Calu3 (cell line): ENCODE data around the gene PRKRIP1. TPM values are rescaled to one million over a fixed set of nuclear protein-coding genes. Genes with fewer than 3 reads are reported as not detected.

Source experiments
- BruUV-seq: library from RNA; stranded (reverse); fragments of 400-500 nt; replicated peaks from 2 replicates; lab custom pipeline; 2021; lab: Mats Ljungman, UMichigan
- CTCF ChIA-PET: fragments of 300-600 bp; sonication (Branson Sonifier 250); formaldehyde crosslinking; loops from one replicate; lab custom pipeline; 2022; ENCODE audit warnings: antibody characterized with exemption; lab: Charles Lee
- DNase-seq: peaks from one replicate; pipeline ENCODE4 v3.0.0; 2022
- H3K27ac Mint-ChIP-seq: one replicate; pipeline ENCODE4 v1.8.0; 2022; ENCODE audit warnings: mixed read lengths; ENCODE audit not compliant: unreplicated experiment
- H3K27me3 Mint-ChIP-seq: one replicate; pipeline ENCODE4 v1.8.0; 2022; ENCODE audit warnings: mixed read lengths; ENCODE audit not compliant: unreplicated experiment
- H3K36me3 Mint-ChIP-seq: one replicate; pipeline ENCODE4 v1.8.0; 2022; ENCODE audit warnings: mild to moderate bottlenecking, moderate library complexity, mixed read lengths; ENCODE audit not compliant: insufficient read depth, unreplicated experiment
- H3K4me1 Mint-ChIP-seq: one replicate; pipeline ENCODE4 v1.8.0; 2022; ENCODE audit warnings: mild to moderate bottlenecking, low read depth, mixed read lengths; ENCODE audit not compliant: unreplicated experiment
- H3K4me3 Mint-ChIP-seq: one replicate; pipeline ENCODE4 v1.8.0; 2022; ENCODE audit warnings: mild to moderate bottlenecking, low read depth, moderate library complexity, mixed read lengths; ENCODE audit not compliant: unreplicated experiment
- H3K9me3 Mint-ChIP-seq: one replicate; pipeline ENCODE4 v1.8.0; 2022; ENCODE audit warnings: low read depth, mixed read lengths; ENCODE audit not compliant: unreplicated experiment
- CTCF ChIP-seq: fragments of 200-600 bp; IDR thresholded peaks from one replicate; pipeline ENCODE4 v1.8.0; 2022; ENCODE audit warnings: antibody characterized with exemption; ENCODE audit not compliant: unreplicated experiment
- intact Hi-C: fragments of 100-400 bp; cut with micrococcal nuclease; formaldehyde crosslinking; loops from one replicate; pipeline ENCODE4 v1.10.0; 2022; ENCODE audit not compliant: unreplicated experiment
- total RNA-seq: library from RNA; stranded (reverse); gene quantifications from 2 replicates; pipeline ENCODE4 v1.2.3, GENCODE V29; 2022

Gene PRKRIP1
- total RNA-seq, 1 experiment from 2014 or later, result 20.2 TPM

GRCh38 chr7:102390697-102391484 lies 5.3 kb upstream of the PRKRIP1 start:
- Mint-ChIP-seq H3K27me3 (no peaks in the 10 kb centered on the region), H3K4me3 (no peak overlapping the region), H3K36me3 (peaks cover 19% of the 10 kb centered on the region), H3K9me3 (no peaks in the 10 kb centered on the region), H3K27ac (no peak overlapping the region), H3K4me1 (peaks cover 24% of the 10 kb centered on the region)
- peak; percentile 78 for TF ChIP-seq CTCF
- CTCF ChIA-PET, result no interaction called here
- intact Hi-C loops, result loop anchor here (2.0 kb wide), 1 partner anchor 112 kb away; no protein-coding TSS in a partner anchor
- no TSS peak for BruUV-seq
- peak; percentile 85 for DNase-seq

- H3K27ac Mint-ChIP-seq, result no peak overlapping the region
- peaks cover 33% of the 10 kb centered on the region for H3K36me3 Mint-ChIP-seq
- CTCF ChIA-PET, result no interaction called here
- no peak for DNase-seq
- TF ChIP-seq CTCF, result no peak
- H3K4me3 Mint-ChIP-seq, result no peak overlapping the region
- intact Hi-C loops, result no loop called here
- H3K4me1 Mint-ChIP-seq, result peaks cover 24% of the 10 kb centered on the region
- no peaks in the 10 kb centered on the region for H3K9me3 Mint-ChIP-seq
- no peaks in the 10 kb centered on the region for H3K27me3 Mint-ChIP-seq
- no TSS peak for BruUV-seq
These were observed 3.8 kb upstream of the PRKRIP1 start for GRCh38 chr7:102392330-102392729.

- peaks cover 24% of the 10 kb centered on the region for H3K4me1 Mint-ChIP-seq
- peak overlapping the region; percentile 66 for H3K27ac Mint-ChIP-seq
- H3K36me3 Mint-ChIP-seq, result peaks cover 43% of the 10 kb centered on the region
- no peaks in the 10 kb centered on the region for H3K9me3 Mint-ChIP-seq
- H3K27me3 Mint-ChIP-seq, result no peaks in the 10 kb centered on the region
- TF ChIP-seq CTCF, result no peak
- no TSS peak for BruUV-seq
- intact Hi-C loops, result no loop called here
- DNase-seq, result peak; percentile 71
- CTCF ChIA-PET, result interaction anchor here (0.5 to 1.4 kb wide), 5 partner anchors 11 to 1542 kb away, joined by 3 to 5 read pairs (median 4); no protein-coding TSS in a partner anchor
- peak overlapping the region; percentile 5 for H3K4me3 Mint-ChIP-seq
These were observed 2.7 kb upstream of the PRKRIP1 start for GRCh38 chr7:102393467-102393866.

- no peak for TF ChIP-seq CTCF
- no peaks in the 10 kb centered on the region for H3K9me3 Mint-ChIP-seq
- H3K4me1 Mint-ChIP-seq, result peaks cover 24% of the 10 kb centered on the region
- BruUV-seq, result TSS peak; percentile 95
- H3K36me3 Mint-ChIP-seq, result peaks cover 46% of the 10 kb centered on the region
- peak overlapping the region; percentile 81 for H3K27ac Mint-ChIP-seq
- no peak for DNase-seq
- CTCF ChIA-PET, result interaction anchor here (1.2 kb wide), 1 partner anchor 9 kb away, joined by 4 read pairs; no protein-coding TSS in a partner anchor
- intact Hi-C loops, result no loop called here
- H3K4me3 Mint-ChIP-seq, result peak overlapping the region; percentile 79
- H3K27me3 Mint-ChIP-seq, result no peaks in the 10 kb centered on the region
These were observed 631 bp upstream of the PRKRIP1 start for GRCh38 chr7:102395592-102395872.
